ENCODE results near the gene FAM20A. TPM values are rescaled to one million over a fixed set of nuclear protein-coding genes. Genes with fewer than 3 reads are reported as not detected.

Gene FAM20A
- total and polyA plus RNA-seq, 4 donors = 14.9 to 72.0 (median 58.6) TPM

DNA sequence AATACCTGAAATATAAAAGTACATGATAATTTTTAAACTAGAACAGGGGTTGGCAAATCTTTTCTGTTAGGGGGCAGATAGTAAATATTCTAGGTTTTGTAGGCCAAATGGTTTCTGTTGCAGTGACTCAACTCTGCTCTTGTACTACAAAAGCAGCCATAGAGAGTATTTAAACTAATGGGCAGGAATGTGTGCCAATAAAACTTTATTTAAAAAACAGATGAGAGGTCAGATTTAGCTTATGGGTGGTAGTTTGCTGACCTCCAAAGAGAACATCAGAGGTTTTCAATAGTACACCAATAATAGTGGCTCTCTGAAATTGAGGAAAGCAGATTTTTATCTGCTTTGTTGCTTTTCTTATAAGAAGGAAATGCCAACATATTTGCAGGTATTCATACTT is 15.2 kb upstream of the FAM20A start:
- DNase-seq (ENCODE audit: low spot score) = no peak
- H3K9me3 ChIP-seq (ENCODE audit: control insufficient read depth in 4 of 4, low read length in 3 of 4) = no peaks in the 10 kb centered on the region
- H3K27me3 ChIP-seq (ENCODE audit: control insufficient read depth in 4 of 4, insufficient read depth in 4 of 4, low read length in 3 of 4) = no peaks in the 10 kb centered on the region
- peaks cover 3 to 18% (median 15%) of the 10 kb centered on the region in 4 donors for H3K4me1 ChIP-seq (ENCODE audit: control insufficient read depth in 4 of 4, insufficient read depth in 4 of 4, low read length in 3 of 4)
- H3K4me3 ChIP-seq (ENCODE audit: low read depth in 1 of 3, low read length in 3 of 3) = no peak overlapping the region
- H3K27ac ChIP-seq (ENCODE audit: low read depth in 1 of 2, low read length in 2 of 2) = no peak overlapping the region
- no peak for TF ChIP-seq FOXA2 (IDR thresholded peaks at IDR 0.05)
- TF ChIP-seq HNF4G (IDR thresholded peaks at IDR 0.05) = no peak
- TF ChIP-seq, protein P1, sequence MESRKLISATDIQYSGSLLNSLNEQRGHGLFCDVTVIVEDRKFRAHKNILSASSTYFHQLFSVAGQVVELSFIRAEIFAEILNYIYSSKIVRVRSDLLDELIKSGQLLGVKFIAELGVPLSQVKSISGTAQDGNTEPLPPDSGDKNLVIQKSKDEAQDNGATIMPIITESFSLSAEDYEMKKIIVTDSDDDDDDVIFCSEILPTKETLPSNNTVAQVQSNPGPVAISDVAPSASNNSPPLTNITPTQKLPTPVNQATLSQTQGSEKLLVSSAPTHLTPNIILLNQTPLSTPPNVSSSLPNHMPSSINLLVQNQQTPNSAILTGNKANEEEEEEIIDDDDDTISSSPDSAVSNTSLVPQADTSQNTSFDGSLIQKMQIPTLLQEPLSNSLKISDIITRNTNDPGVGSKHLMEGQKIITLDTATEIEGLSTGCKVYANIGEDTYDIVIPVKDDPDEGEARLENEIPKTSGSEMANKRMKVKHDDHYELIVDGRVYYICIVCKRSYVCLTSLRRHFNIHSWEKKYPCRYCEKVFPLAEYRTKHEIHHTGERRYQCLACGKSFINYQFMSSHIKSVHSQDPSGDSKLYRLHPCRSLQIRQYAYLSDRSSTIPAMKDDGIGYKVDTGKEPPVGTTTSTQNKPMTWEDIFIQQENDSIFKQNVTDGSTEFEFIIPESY (IDR thresholded peaks at IDR 0.05) = no peak
- TF ChIP-seq TAF1 (conservative IDR thresholded peaks at IDR 0.05) = no peak
- no peak overlapping the region for H3K9ac ChIP-seq (ENCODE audit: low read depth in 1 of 2, low read length in 2 of 2)
- no peaks in the 10 kb centered on the region for H3K36me3 ChIP-seq (ENCODE audit: control insufficient read depth in 4 of 4, insufficient read depth in 3 of 4, low read depth in 1 of 4, low read length in 3 of 4)

GRCh38 chr17:68614718-68615117 is 13.6 kb upstream of the FAM20A start:
- Histone ChIP-seq H3K9me3 (ENCODE audit: control insufficient read depth in 4 of 4, low read length in 3 of 4) (peaks cover 0 to 5% (median 2%) of the 10 kb centered on the region in 4 donors), H3K36me3 (ENCODE audit: control insufficient read depth in 4 of 4, insufficient read depth in 3 of 4, low read depth in 1 of 4, low read length in 3 of 4) (peaks cover 0 to 3% (median 0%) of the 10 kb centered on the region in 4 donors), H3K9ac (ENCODE audit: low read depth in 1 of 2, low read length in 2 of 2) (no peak overlapping the region), H3K4me3 (ENCODE audit: low read depth in 1 of 3, low read length in 3 of 3) (no peak overlapping the region), H3K27me3 (ENCODE audit: control insufficient read depth in 4 of 4, insufficient read depth in 4 of 4, low read length in 3 of 4) (no peaks in the 10 kb centered on the region), H3K4me1 (ENCODE audit: control insufficient read depth in 4 of 4, insufficient read depth in 4 of 4, low read length in 3 of 4) (peaks cover 7 to 22% (median 17%) of the 10 kb centered on the region in 4 donors), H3K27ac (ENCODE audit: low read depth in 1 of 2, low read length in 2 of 2) (no peak overlapping the region)
- TF ChIP-seq HNF4G (IDR thresholded peaks at IDR 0.05) (no peak), TAF1 (conservative IDR thresholded peaks at IDR 0.05) (no peak)
- 75% methylated on average over 5 of the region's 5 CpGs for WGBS
- DNase-seq (ENCODE audit: low spot score) = no peak

DNA sequence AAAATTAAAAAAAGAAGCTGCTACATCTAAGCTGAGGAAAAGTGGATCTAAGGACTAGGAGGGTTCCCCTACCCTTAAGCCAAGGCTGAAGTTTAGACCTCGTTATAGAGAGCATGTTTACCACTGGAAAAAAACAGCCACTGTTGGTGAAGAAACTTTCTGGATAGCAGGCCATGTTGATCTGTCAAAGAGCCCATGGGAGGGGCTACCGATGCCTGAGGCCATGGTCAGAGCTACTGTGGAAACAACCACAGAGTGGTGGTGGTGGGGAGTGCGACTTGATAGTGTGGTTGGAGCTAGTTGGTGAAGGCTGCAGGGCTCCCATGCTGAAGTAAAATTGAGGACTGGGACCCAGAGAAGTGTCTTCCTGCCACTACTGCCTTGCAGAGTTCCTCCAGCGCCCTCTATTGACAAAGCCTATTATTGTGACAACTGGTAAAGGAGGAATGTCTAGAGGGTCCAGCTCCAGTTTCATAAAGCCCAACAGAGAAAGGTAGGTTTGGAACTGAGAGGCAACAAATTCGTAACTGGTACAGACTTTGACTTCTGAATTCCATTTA is 12.7 kb upstream of the FAM20A start:
- H3K4me3 ChIP-seq (ENCODE audit: low read depth in 1 of 3, low read length in 3 of 3) = no peak overlapping the region
- H3K36me3 ChIP-seq (ENCODE audit: control insufficient read depth in 4 of 4, insufficient read depth in 3 of 4, low read depth in 1 of 4, low read length in 3 of 4) = peaks cover 0 to 3% (median 0%) of the 10 kb centered on the region in 4 donors
- TF ChIP-seq GABPA (IDR thresholded peaks at IDR 0.05 in 1 of 2, conservative IDR thresholded peaks at IDR 0.05 in 1 of 2) (no peak), TAF1 (conservative IDR thresholded peaks at IDR 0.05) (peak; percentile 27), SP1 (IDR thresholded peaks at IDR 0.05) (peak; percentile 39), HNF4A (conservative IDR thresholded peaks at IDR 0.05) (peak; percentile 54 to 63), JUND (IDR thresholded peaks at IDR 0.05) (no peak), NR2F2 (IDR thresholded peaks at IDR 0.05) (no peak), ATF3 (IDR thresholded peaks at IDR 0.05) (no peak), EGR1 (IDR thresholded peaks at IDR 0.05; ENCODE audit: low read depth in 2 of 2) (no peak), FOXA2 (IDR thresholded peaks at IDR 0.05) (peak; percentile 30), FOXA1 (IDR thresholded peaks at IDR 0.05) (peak; percentile 20), YY1 (IDR thresholded peaks at IDR 0.05) (peak; percentile 49), RAD21 (IDR thresholded peaks at IDR 0.05) (peak; percentile 92 to 95), HNF4G (IDR thresholded peaks at IDR 0.05) (no peak), RXRA (IDR thresholded peaks at IDR 0.05) (no peak)
- TF ChIP-seq, protein P1 (IDR thresholded peaks at IDR 0.05) = no peak
- TF ChIP-seq, protein P2, sequence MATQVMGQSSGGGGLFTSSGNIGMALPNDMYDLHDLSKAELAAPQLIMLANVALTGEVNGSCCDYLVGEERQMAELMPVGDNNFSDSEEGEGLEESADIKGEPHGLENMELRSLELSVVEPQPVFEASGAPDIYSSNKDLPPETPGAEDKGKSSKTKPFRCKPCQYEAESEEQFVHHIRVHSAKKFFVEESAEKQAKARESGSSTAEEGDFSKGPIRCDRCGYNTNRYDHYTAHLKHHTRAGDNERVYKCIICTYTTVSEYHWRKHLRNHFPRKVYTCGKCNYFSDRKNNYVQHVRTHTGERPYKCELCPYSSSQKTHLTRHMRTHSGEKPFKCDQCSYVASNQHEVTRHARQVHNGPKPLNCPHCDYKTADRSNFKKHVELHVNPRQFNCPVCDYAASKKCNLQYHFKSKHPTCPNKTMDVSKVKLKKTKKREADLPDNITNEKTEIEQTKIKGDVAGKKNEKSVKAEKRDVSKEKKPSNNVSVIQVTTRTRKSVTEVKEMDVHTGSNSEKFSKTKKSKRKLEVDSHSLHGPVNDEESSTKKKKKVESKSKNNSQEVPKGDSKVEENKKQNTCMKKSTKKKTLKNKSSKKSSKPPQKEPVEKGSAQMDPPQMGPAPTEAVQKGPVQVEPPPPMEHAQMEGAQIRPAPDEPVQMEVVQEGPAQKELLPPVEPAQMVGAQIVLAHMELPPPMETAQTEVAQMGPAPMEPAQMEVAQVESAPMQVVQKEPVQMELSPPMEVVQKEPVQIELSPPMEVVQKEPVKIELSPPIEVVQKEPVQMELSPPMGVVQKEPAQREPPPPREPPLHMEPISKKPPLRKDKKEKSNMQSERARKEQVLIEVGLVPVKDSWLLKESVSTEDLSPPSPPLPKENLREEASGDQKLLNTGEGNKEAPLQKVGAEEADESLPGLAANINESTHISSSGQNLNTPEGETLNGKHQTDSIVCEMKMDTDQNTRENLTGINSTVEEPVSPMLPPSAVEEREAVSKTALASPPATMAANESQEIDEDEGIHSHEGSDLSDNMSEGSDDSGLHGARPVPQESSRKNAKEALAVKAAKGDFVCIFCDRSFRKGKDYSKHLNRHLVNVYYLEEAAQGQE (IDR thresholded peaks at IDR 0.05) = no peak
- TF ChIP-seq, protein P3, sequence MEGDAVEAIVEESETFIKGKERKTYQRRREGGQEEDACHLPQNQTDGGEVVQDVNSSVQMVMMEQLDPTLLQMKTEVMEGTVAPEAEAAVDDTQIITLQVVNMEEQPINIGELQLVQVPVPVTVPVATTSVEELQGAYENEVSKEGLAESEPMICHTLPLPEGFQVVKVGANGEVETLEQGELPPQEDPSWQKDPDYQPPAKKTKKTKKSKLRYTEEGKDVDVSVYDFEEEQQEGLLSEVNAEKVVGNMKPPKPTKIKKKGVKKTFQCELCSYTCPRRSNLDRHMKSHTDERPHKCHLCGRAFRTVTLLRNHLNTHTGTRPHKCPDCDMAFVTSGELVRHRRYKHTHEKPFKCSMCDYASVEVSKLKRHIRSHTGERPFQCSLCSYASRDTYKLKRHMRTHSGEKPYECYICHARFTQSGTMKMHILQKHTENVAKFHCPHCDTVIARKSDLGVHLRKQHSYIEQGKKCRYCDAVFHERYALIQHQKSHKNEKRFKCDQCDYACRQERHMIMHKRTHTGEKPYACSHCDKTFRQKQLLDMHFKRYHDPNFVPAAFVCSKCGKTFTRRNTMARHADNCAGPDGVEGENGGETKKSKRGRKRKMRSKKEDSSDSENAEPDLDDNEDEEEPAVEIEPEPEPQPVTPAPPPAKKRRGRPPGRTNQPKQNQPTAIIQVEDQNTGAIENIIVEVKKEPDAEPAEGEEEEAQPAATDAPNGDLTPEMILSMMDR (IDR thresholded peaks at IDR 0.05; ENCODE audit: low read depth, low read length, missing input control) = peak; percentile 70
- TF ChIP-seq, protein P4, sequence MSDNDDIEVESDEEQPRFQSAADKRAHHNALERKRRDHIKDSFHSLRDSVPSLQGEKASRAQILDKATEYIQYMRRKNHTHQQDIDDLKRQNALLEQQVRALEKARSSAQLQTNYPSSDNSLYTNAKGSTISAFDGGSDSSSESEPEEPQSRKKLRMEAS (IDR thresholded peaks at IDR 0.05) = no peak
- no peak overlapping the region for H3K9ac ChIP-seq (ENCODE audit: low read depth in 1 of 2, low read length in 2 of 2)
- H3K27ac ChIP-seq (ENCODE audit: low read depth in 1 of 2, low read length in 2 of 2) = peak overlapping the region; percentile 68 to 75
- 26% methylated on average over 5 of the region's 5 CpGs for WGBS
- DNase-seq (ENCODE audit: low spot score) = no peak
- H3K4me1 ChIP-seq (ENCODE audit: control insufficient read depth in 4 of 4, insufficient read depth in 4 of 4, low read length in 3 of 4) = peaks cover 7 to 22% (median 17%) of the 10 kb centered on the region in 4 donors
- H3K27me3 ChIP-seq (ENCODE audit: control insufficient read depth in 4 of 4, insufficient read depth in 4 of 4, low read length in 3 of 4) = no peaks in the 10 kb centered on the region
- H3K9me3 ChIP-seq (ENCODE audit: control insufficient read depth in 4 of 4, low read length in 3 of 4) = peaks cover 0 to 12% (median 2%) of the 10 kb centered on the region in 4 donors
